Hematopoietic multipotent progenitor cell treated with erythropoietin and hydrocortisone succinate and interleukin-3 and kit ligand, for 15 days (in vitro differentiated cells): Measurements from ENCODE around the gene CFAP61.
"Not testable (repeated sequence)": the region's sequence is repeated elsewhere in the genome, so short reads cannot be mapped to it uniquely, and the experiment has no call there.

Experiments
- DNase-seq: peaks from one replicate; pipeline ENCODE4 v3.0.0-alpha.2; 2015; ENCODE audit warnings: low spot score

Gene CFAP61

GRCh38 chr20:20089018-20089417 lies 36.7 kb downstream of the CFAP61 start:
- no peak for DNase-seq

GRCh38 chr20:20089939-20090338 lies 37.6 kb downstream of the CFAP61 start:
- DNase-seq, result no peak

GRCh38 chr20:20092827-20093226 lies 40.5 kb downstream of the CFAP61 start:
- DNase-seq, result no peak

- DNase-seq, result no peak
Measured at GRCh38 chr20:20094410-20094809, 42.1 kb downstream of the CFAP61 start.

GRCh38 chr20:20095114-20095872 lies 43.0 kb downstream of the CFAP61 start:
- DNase-seq, result no peak

- no peak for DNase-seq
Measured at GRCh38 chr20:20096421-20096820, 44.1 kb downstream of the CFAP61 start.

- DNase-seq, result no peak
Measured at GRCh38 chr20:20100881-20101280, 48.5 kb downstream of the CFAP61 start.

- DNase-seq, result no peak
Measured at GRCh38 chr20:20102163-20102562, 49.8 kb downstream of the CFAP61 start.

- no peak for DNase-seq
Measured at GRCh38 chr20:20102716-20103258, 50.5 kb downstream of the CFAP61 start.

- DNase-seq, result no peak
Measured at GRCh38 chr20:20103486-20103885, 51.2 kb downstream of the CFAP61 start.

- not testable (repeated sequence) for DNase-seq
Measured at GRCh38 chr20:20123187-20123586, 70.9 kb downstream of the CFAP61 start.

- no peak for DNase-seq
Measured at GRCh38 chr20:20130399-20130798, 78.1 kb downstream of the CFAP61 start.

GRCh38 chr20:20134941-20135575 lies 82.7 kb downstream of the CFAP61 start:
- DNase-seq, result no peak

- DNase-seq, result no peak
Measured at GRCh38 chr20:20136313-20136712, 84.0 kb downstream of the CFAP61 start.

- no peak for DNase-seq
Measured at GRCh38 chr20:20137851-20138250, 85.5 kb downstream of the CFAP61 start.

GRCh38 chr20:20138301-20139064 lies 86.2 kb downstream of the CFAP61 start:
- no peak for DNase-seq

GRCh38 chr20:20139403-20139802 lies 87.1 kb downstream of the CFAP61 start:
- no peak for DNase-seq

- no peak for DNase-seq
Measured at GRCh38 chr20:20143165-20143564, 90.8 kb downstream of the CFAP61 start.

GRCh38 chr20:20143646-20144045 lies 91.3 kb downstream of the CFAP61 start:
- no peak for DNase-seq

- DNase-seq, result no peak
Measured at GRCh38 chr20:20148779-20149178, 96.4 kb downstream of the CFAP61 start.

GRCh38 chr20:20150241-20150640 lies 97.9 kb downstream of the CFAP61 start:
- no peak for DNase-seq

GRCh38 chr20:20160520-20160919 lies 108.2 kb downstream of the CFAP61 start:
- DNase-seq, result no peak

GRCh38 chr20:20161611-20162010 lies 109.3 kb downstream of the CFAP61 start:
- no peak for DNase-seq
